OCI-LY1 (cell line): Measurements from ENCODE around the gene HUS1.

Experiments
- H2AFZ ChIP-seq: fragments of 200-600 bp; sonication (generic), shearing (Covaris generic); 2 replicates; pipeline ENCODE4 v1.6.0; 2014; ENCODE audit warnings: antibody characterized with exemption, mild to moderate bottlenecking, low read length
- H3F3A ChIP-seq: fragments of 200-600 bp; sonication (generic), shearing (Covaris generic); 2 replicates; pipeline ENCODE4 v1.6.0; 2014; ENCODE audit warnings: mild to moderate bottlenecking, antibody characterized with exemption, low read length, moderate library complexity; ENCODE audit not compliant: insufficient read depth
- H3K27ac ChIP-seq: fragments of 200-600 bp; sonication (generic); 2 replicates; pipeline ENCODE4 v1.5.1; 2014; ENCODE audit warnings: low read length, mixed run types, mild to moderate bottlenecking, low read depth; ENCODE audit not compliant: poor library complexity, severe bottlenecking
- H3K27me3 ChIP-seq: fragments of 200-600 bp; sonication (generic); 2 replicates; pipeline ENCODE4 v1.6.0; 2014; ENCODE audit warnings: antibody characterized with exemption, mild to moderate bottlenecking, low read length, moderate library complexity; ENCODE audit not compliant: insufficient read depth
- H3K36me3 ChIP-seq: fragments of 200-600 bp; sonication (generic); 2 replicates; pipeline ENCODE4 v1.6.1; 2014; ENCODE audit warnings: mild to moderate bottlenecking, antibody characterized with exemption, low read length, moderate library complexity, mixed read lengths; ENCODE audit not compliant: insufficient read depth
- H3K4me1 ChIP-seq: fragments of 200-600 bp; sonication (generic); 2 replicates; pipeline ENCODE4 v1.5.1; 2014; ENCODE audit warnings: mild to moderate bottlenecking, low read length, moderate library complexity; ENCODE audit not compliant: insufficient read depth, severe bottlenecking
- H3K4me2 ChIP-seq: fragments of 200-600 bp; sonication (generic), shearing (Covaris generic); 2 replicates; pipeline ENCODE4 v1.6.1; 2014; ENCODE audit warnings: low read length
- H3K4me3 ChIP-seq: fragments of 200-600 bp; sonication (generic); 2 replicates; pipeline ENCODE4 v1.5.1; 2014; ENCODE audit warnings: low read length, low read depth, mild to moderate bottlenecking, mixed read lengths; ENCODE audit not compliant: poor library complexity, severe bottlenecking
- H3K79me2 ChIP-seq: fragments of 200-600 bp; shearing (Covaris generic); 2 replicates; pipeline ENCODE4 v1.6.1; 2016; ENCODE audit warnings: mixed run types, low read length, mixed read lengths; ENCODE audit not compliant: insufficient read depth
- H3K9ac ChIP-seq: fragments of 200-600 bp; sonication (generic), shearing (Covaris generic); 2 replicates; pipeline ENCODE4 v1.6.1; 2014; ENCODE audit warnings: mild to moderate bottlenecking, low read length, mixed read lengths
- H3K9me2 ChIP-seq: fragments of 200-600 bp; sonication (generic), shearing (Covaris generic); 2 replicates; pipeline ENCODE4 v1.6.1; 2014; ENCODE audit warnings: low read depth, mild to moderate bottlenecking, low read length, mixed read lengths
- H3K9me3 ChIP-seq: fragments of 200-600 bp; shearing (Covaris generic); 2 replicates; pipeline ENCODE4 v1.6.1; 2014; ENCODE audit warnings: low read length, mixed read lengths
- H4K20me1 ChIP-seq: fragments of 200-600 bp; sonication (generic), shearing (Covaris generic); 2 replicates; pipeline ENCODE4 v1.6.0; 2016; ENCODE audit warnings: mild to moderate bottlenecking, low read length; ENCODE audit not compliant: insufficient read depth
- EZH2 ChIP-seq: fragments of 200-600 bp; sonication (generic), shearing (Covaris generic); IDR thresholded peaks from 2 replicates; pipeline ENCODE4 v1.8.0; 2017; ENCODE audit warnings: borderline replicate concordance, mixed run types, mild to moderate bottlenecking, antibody characterized with exemption, low read length, moderate library complexity, mixed read lengths
- TF ChIP-seq, protein P1 (sequence below): fragments of 200-600 bp; sonication (generic), shearing (Covaris generic); IDR thresholded peaks from 2 replicates; pipeline ENCODE4 v1.5.1; 2017; ENCODE audit warnings: mild to moderate bottlenecking, antibody characterized with exemption, low read length, moderate library complexity, mixed read lengths

The HUS1 gene

DNA sequence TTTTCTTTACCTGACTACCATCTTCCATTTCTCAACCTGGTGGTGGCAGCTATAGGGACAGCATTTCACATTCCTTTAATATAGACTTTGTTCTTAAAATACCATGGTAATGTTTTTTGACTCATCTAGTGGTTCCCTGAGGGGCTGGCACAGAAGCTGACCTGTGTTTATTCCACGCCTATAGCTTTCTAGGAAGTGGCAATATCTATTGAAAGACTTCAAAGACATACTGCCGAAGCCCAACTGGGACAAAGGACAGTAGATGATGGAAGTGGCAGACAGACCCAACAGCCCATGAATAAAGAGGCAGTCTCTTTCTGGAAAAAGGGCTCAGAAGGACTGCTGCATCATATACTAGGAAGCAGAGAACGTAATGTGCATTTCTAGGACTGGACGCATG, 38.3 kb upstream of the HUS1 start:
- no peaks in the 10 kb centered on the region for H4K20me1 ChIP-seq
- no peaks in the 10 kb centered on the region for H3K9me2 ChIP-seq
- H3K4me2 ChIP-seq: no peak overlapping the region

DNA sequence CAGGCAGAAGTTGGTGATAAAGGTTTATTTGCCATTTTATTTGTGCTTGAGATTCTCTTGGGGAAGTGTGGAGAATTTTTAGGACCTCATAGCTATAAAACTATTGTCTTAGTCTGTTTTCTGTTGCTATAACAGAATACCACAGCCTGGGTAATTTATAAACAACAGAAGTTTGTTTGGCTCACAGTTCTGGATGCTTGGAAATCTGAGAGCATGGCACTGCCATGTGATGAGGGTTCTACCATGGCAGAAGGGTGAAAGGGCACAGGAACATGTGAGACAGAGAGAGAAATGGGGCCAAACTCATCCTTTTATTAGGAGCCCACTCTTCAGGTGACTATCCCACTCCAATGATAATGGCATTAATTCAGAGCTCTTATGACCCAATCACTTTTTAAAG, 37.2 kb upstream of the HUS1 start:
- no peak overlapping the region for H3K27ac ChIP-seq
- H3K27me3 ChIP-seq: no peaks in the 10 kb centered on the region
- no peak for TF ChIP-seq EZH2
- TF ChIP-seq, protein P1, sequence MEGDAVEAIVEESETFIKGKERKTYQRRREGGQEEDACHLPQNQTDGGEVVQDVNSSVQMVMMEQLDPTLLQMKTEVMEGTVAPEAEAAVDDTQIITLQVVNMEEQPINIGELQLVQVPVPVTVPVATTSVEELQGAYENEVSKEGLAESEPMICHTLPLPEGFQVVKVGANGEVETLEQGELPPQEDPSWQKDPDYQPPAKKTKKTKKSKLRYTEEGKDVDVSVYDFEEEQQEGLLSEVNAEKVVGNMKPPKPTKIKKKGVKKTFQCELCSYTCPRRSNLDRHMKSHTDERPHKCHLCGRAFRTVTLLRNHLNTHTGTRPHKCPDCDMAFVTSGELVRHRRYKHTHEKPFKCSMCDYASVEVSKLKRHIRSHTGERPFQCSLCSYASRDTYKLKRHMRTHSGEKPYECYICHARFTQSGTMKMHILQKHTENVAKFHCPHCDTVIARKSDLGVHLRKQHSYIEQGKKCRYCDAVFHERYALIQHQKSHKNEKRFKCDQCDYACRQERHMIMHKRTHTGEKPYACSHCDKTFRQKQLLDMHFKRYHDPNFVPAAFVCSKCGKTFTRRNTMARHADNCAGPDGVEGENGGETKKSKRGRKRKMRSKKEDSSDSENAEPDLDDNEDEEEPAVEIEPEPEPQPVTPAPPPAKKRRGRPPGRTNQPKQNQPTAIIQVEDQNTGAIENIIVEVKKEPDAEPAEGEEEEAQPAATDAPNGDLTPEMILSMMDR: no peak
- H3K9me2 ChIP-seq: no peaks in the 10 kb centered on the region
- H3K79me2 ChIP-seq: no peaks in the 10 kb centered on the region
- no peaks in the 10 kb centered on the region for H3F3A ChIP-seq
- H3K9ac ChIP-seq: no peak overlapping the region
- H3K9me3 ChIP-seq: no peaks in the 10 kb centered on the region
- no peak overlapping the region for H2AFZ ChIP-seq
- H4K20me1 ChIP-seq: no peaks in the 10 kb centered on the region
- H3K36me3 ChIP-seq: no peaks in the 10 kb centered on the region
- no peaks in the 10 kb centered on the region for H3K4me1 ChIP-seq
- H3K4me3 ChIP-seq: no peak overlapping the region
- H3K4me2 ChIP-seq: no peak overlapping the region

More for the DNA sequence above, 38.3 kb upstream of the HUS1 start:
- Histone ChIP-seq H3K4me3 (no peak overlapping the region), H3K27me3 (no peaks in the 10 kb centered on the region), H3K9me3 (no peaks in the 10 kb centered on the region), H3F3A (no peaks in the 10 kb centered on the region), H3K36me3 (no peaks in the 10 kb centered on the region), H3K4me1 (no peaks in the 10 kb centered on the region), H3K79me2 (no peaks in the 10 kb centered on the region), H3K9ac (no peak overlapping the region), H2AFZ (no peak overlapping the region), H3K27ac (no peak overlapping the region)
- TF ChIP-seq, protein P1: no peak
- TF ChIP-seq EZH2: no peak

DNA sequence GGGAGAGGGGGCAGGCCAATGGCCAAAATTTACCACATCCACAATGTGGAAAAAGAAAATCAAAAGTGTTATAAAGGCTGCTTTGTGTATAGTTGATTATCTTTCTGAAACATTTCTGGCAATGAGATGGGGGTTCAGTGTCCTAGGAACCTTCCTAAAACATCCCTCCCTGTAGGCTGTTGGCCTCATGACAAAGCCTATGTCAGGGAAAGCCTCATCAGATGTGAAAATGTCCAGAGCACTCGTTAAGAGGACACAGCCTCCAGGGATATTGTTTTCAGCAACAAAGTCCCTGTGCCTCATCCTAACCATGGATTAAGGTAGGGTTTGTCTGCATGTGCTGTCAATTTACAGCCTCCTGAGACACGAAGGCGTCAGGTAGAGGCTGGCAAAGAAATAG, 32.5 kb upstream of the HUS1 start:
- no peaks in the 10 kb centered on the region for H3K36me3 ChIP-seq
- H3K4me1 ChIP-seq: peaks cover 13% of the 10 kb centered on the region
- no peak overlapping the region for H3K4me3 ChIP-seq
- H4K20me1 ChIP-seq: no peaks in the 10 kb centered on the region
- no peak overlapping the region for H3K4me2 ChIP-seq
- no peak overlapping the region for H3K27ac ChIP-seq
- no peak for TF ChIP-seq EZH2
- TF ChIP-seq, protein P1: no peak
- no peaks in the 10 kb centered on the region for H3K79me2 ChIP-seq
- no peaks in the 10 kb centered on the region for H3K9me3 ChIP-seq
- no peaks in the 10 kb centered on the region for H3K27me3 ChIP-seq
- H3F3A ChIP-seq: no peaks in the 10 kb centered on the region
- no peaks in the 10 kb centered on the region for H3K9me2 ChIP-seq
- no peak overlapping the region for H2AFZ ChIP-seq
- H3K9ac ChIP-seq: no peak overlapping the region
